WI38 (cell line): Measurements from ENCODE around the gene NAPB.

Experiments used
- H3K4me3 ChIP-seq: 2 replicates; pipeline ENCODE4 v1.5.1; 2011; ENCODE audit warnings: low read depth, mild to moderate bottlenecking, control low read depth, low read length
- CTCF ChIP-seq: IDR thresholded peaks from 2 replicates; pipeline ENCODE4 v1.5.1; 2012; ENCODE audit warnings: low read depth, mild to moderate bottlenecking, control low read depth, low read length

The NAPB gene

DNA sequence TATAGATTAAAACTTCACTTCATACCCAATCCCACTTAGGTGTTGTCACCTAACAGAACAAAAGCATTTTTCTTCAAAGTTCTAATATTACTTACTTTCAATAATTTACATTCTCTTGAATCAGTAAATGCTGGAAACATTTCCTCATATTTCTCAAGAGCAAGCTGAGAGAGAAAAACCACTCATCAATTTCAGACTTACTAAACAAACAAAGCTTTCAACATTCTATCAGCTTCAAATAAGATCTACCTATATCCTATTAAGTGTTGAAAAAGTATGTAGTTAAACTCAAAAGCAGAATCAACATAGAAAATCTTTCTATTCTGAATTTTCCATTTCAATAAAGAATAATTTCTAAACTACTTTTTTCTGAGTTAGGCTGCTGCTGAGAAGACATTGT, 41.5 kb downstream of the NAPB start:
- TF ChIP-seq CTCF = no peak
- H3K4me3 ChIP-seq = no peak overlapping the region

DNA sequence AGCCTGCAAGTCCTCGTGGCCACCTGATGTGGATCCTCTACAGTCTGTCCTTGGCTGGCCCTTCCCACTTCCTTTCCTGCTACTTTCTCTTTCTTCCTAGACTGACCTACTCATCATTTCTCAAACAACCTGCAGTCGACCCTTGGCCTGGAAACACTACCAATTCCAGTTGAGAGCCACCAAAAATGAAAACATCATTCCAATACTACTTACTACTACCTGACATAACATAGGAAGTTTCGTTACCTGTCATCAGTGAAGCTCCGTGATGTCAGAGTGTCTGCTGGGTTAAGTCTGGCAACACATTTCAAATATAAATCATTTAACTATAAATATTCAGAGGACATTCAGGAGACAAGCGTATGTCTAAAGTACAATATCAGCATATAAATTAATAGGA, 45.5 kb downstream of the NAPB start:
- H3K4me3 ChIP-seq = no peak overlapping the region
- no peak for TF ChIP-seq CTCF

DNA sequence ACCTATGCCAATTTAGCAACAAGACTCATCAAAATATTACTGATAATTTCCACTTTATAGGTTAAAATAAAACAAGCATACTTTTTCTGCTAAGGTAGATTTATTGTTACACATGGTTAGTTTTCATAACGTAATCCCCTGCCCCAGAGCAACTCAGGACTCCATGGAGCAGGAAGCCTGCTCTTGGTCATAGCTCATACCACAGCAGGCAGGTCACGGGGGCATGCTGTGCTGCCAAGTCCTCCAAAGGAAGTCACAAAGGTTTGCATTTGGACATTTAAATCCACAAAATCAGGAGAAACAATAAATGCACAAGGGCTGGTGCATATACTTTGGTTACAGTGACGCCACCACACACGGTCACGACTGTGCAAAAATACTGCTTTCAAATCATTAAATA, 46.8 kb downstream of the NAPB start:
- no peak for TF ChIP-seq CTCF

GRCh38 chr20:23371496-23371895, 49.8 kb downstream of the NAPB start:
- H3K4me3 ChIP-seq = no peak overlapping the region
- no peak for TF ChIP-seq CTCF

More for the DNA sequence above, 46.8 kb downstream of the NAPB start:
- no peak overlapping the region for H3K4me3 ChIP-seq

DNA sequence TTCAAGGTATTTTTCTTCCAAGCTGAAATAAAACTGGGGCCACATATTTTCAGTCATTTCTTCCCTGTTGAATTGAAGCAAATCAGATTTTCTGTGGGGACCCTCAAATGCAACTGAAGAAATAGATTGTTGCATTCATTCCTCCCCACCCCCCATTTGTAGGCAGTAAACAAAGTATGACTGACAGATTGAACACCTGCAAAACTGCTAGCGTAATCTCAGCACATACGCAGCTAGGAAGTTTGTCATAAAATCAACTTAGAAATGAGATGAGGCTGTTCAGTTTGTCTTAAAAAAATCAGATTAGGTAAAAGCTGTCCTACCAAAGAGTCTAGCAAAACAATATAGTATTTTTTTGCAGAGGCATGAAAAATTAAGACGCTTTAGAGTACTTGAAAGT, 50.4 kb downstream of the NAPB start:
- H3K4me3 ChIP-seq = no peak overlapping the region
- no peak for TF ChIP-seq CTCF

- TF ChIP-seq CTCF = no peak
- no peak overlapping the region for H3K4me3 ChIP-seq
These were observed 51.0 kb downstream of the NAPB start for GRCh38 chr20:23370274-23370673.

DNA sequence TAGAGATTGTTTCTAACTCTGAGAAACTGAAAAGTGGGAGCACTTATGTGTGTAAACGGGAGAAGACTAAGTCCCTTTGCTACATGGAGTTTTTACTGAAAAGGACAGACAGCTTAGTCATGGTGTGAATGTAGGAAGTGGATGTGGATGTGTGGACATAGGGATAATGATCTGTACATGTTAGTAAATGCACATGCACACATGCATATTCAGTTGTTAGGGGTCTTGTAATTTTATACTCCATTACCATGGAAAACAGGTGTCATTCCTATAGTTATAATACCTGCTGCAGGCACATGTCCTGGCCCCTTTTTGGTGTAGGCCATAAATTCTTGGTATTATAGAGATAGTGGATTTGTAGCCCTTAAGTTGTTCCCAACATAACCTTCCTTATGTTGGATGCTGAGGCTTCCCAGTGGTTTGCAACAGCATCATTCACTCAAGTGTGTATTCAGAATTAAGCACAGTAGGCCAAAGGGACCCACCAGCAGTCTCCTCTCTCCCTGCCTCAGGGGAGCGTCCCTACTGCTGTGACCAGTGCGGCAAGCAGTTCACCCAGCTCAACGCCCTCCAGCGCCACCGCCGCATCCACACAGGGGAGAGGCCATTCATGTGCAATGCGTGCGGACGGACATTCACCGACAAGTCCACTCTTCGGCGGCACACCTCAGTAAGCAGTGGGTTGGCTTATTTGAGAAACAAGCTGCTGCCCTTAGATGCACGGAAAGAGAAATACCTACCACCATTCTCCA, 52.0 kb downstream of the NAPB start:
- TF ChIP-seq CTCF = no peak
- H3K4me3 ChIP-seq = no peak overlapping the region
